ENCODE measurements around the gene JMJD6. TPM values are rescaled to one million over a fixed set of nuclear protein-coding genes. Genes with fewer than 3 reads are reported as not detected.
A peak's percentile ranks its signal among the peaks of the same experiment; 100 is the strongest.

The JMJD6 gene
- total and polyA plus RNA-seq, 9 of the 15 experiments (the other 6 are each of a cell fraction or from before 2014, with no cell fraction given) = 2.5 to 52.3 (median 36.3) TPM

GRCh38 chr17:76726776-76727718 is 641 bp upstream of the JMJD6 start, which contains the start of gene METTL23 (continued):
- TF ChIP-seq RERE (CRISPR knock-in tag; IDR thresholded peaks at IDR 0.05; ENCODE audit: borderline replicate concordance) (0 out of 2 replicates have a peak, but pooled peaks have one; percentile 26), TRIM24 (IDR thresholded peaks at IDR 0.05) (peak in 1 of 2 experiments; percentile 39; a peak in 1 of 4 replicates), ZNF589 (CRISPR knock-in tag; IDR thresholded peaks at IDR 0.05; ENCODE audit: low read depth) (0 out of 2 replicates have a peak, but pooled peaks have one; percentile 30), ID3 (CRISPR knock-in tag; IDR thresholded peaks at IDR 0.05) (no peak), ID3 (tag; IDR thresholded peaks at IDR 0.05) (0 out of 2 replicates have a peak, but pooled peaks have one; percentile 36), POLR2A (conservative IDR thresholded peaks at IDR 0.05) (peak; percentile 81; the same call in 1 of the 2 replicates), CHD7 (IDR thresholded peaks at IDR 0.05; ENCODE audit: low read depth, low read length) (no peak)
